Gastrocnemius medialis (tissue), 4 donors: ENCODE results near the gene MTX3.

ENCODE experiments used
- POLR2A ChIP-seq, 2 donors: fragments of 450-650 bp; IDR thresholded peaks; one replicate each; pipeline ENCODE4 v1.6.1; 2017; ENCODE audit warnings: antibody characterized with exemption in 2 of 2, mild to moderate bottlenecking in 2 of 2, moderate library complexity in 2 of 2
- TF ChIP-seq, protein P1 (sequence below), 5 experiments: fragments of 450-650 bp in 3 of 5; fragments of 200-600 bp in 2 of 5; sonication (generic) in 2 of 5; IDR thresholded peaks in 4 of 5; conservative IDR thresholded peaks in 1 of 5; 1 replicate in 4 of 5; 2 replicates in 1 of 5; pipeline ENCODE4 v1.5.1; 2016 to 2019; ENCODE audit warnings: antibody characterized with exemption in 5 of 5, mild to moderate bottlenecking in 3 of 5, moderate library complexity in 3 of 5

DNA sequence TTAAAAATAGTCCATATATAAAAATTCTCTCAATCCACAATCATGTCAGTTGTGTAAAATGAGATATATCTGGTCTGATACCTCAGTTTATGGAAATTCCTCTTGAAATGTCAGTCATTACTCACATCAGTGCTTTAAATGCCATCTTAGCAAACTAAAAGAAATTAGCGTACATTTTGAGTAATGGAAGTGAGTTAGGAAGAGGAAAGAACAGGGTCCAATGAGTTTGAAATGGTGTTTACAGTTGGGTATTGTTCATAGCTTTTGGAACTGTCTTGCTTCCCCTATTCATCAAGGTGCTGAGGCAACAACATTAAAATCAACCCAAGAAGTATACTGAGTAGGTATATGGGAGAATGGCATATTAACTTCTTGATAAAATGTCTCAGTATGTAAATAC is 8.7 kb upstream of the MTX3 start:
- TF ChIP-seq, protein P1, sequence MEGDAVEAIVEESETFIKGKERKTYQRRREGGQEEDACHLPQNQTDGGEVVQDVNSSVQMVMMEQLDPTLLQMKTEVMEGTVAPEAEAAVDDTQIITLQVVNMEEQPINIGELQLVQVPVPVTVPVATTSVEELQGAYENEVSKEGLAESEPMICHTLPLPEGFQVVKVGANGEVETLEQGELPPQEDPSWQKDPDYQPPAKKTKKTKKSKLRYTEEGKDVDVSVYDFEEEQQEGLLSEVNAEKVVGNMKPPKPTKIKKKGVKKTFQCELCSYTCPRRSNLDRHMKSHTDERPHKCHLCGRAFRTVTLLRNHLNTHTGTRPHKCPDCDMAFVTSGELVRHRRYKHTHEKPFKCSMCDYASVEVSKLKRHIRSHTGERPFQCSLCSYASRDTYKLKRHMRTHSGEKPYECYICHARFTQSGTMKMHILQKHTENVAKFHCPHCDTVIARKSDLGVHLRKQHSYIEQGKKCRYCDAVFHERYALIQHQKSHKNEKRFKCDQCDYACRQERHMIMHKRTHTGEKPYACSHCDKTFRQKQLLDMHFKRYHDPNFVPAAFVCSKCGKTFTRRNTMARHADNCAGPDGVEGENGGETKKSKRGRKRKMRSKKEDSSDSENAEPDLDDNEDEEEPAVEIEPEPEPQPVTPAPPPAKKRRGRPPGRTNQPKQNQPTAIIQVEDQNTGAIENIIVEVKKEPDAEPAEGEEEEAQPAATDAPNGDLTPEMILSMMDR (IDR thresholded peaks at IDR 0.05 in 4 of 5, conservative IDR thresholded peaks at IDR 0.05 in 1 of 5), result no peak
- no peak for TF ChIP-seq POLR2A (IDR thresholded peaks at IDR 0.05)
